ENCODE results near the gene TRPC1.

Gene TRPC1

GRCh38 chr3:142754494-142754893, 30.7 kb downstream of the TRPC1 start:
- no peak for DNase-seq (ENCODE audit: low spot score)

GRCh38 chr3:142768338-142768737, 44.5 kb downstream of the TRPC1 start:
- DNase-seq (ENCODE audit: low spot score) = no peak

GRCh38 chr3:142777927-142778326, 54.1 kb downstream of the TRPC1 start:
- DNase-seq (ENCODE audit: low spot score) = no peak

- DNase-seq (ENCODE audit: low spot score) = no peak
Observed at GRCh38 chr3:142778541-142778940, 54.7 kb downstream of the TRPC1 start.

GRCh38 chr3:142779591-142779990, 55.8 kb downstream of the TRPC1 start:
- DNase-seq (ENCODE audit: low spot score) = no peak

GRCh38 chr3:142782616-142783015, 58.8 kb downstream of the TRPC1 start:
- no peak for DNase-seq (ENCODE audit: low spot score)

- DNase-seq (ENCODE audit: low spot score) = no peak
Observed at GRCh38 chr3:142784228-142784627, 60.4 kb downstream of the TRPC1 start.

GRCh38 chr3:142785996-142786395, 62.2 kb downstream of the TRPC1 start:
- no peak for DNase-seq (ENCODE audit: low spot score)

GRCh38 chr3:142787719-142788118, 63.9 kb downstream of the TRPC1 start:
- DNase-seq (ENCODE audit: low spot score) = no peak

GRCh38 chr3:142794508-142794907, 70.7 kb downstream of the TRPC1 start:
- DNase-seq (ENCODE audit: low spot score) = no peak

- DNase-seq (ENCODE audit: low spot score) = no peak
Observed at GRCh38 chr3:142795332-142795731, 71.5 kb downstream of the TRPC1 start.

GRCh38 chr3:142796823-142797222, 73.0 kb downstream of the TRPC1 start:
- DNase-seq (ENCODE audit: low spot score) = no peak

- no peak for DNase-seq (ENCODE audit: low spot score)
Observed at GRCh38 chr3:142801746-142802145, 77.9 kb downstream of the TRPC1 start.

GRCh38 chr3:142802891-142803290, 79.1 kb downstream of the TRPC1 start:
- no peak for DNase-seq (ENCODE audit: low spot score)

GRCh38 chr3:142808103-142808917, 84.5 kb downstream of the TRPC1 start:
- no peak for DNase-seq (ENCODE audit: low spot score)

GRCh38 chr3:142809259-142809658, 85.4 kb downstream of the TRPC1 start:
- DNase-seq (ENCODE audit: low spot score) = no peak

GRCh38 chr3:142815803-142816202, 92.0 kb downstream of the TRPC1 start:
- no peak for DNase-seq (ENCODE audit: low spot score)

GRCh38 chr3:142817356-142817755, 93.5 kb downstream of the TRPC1 start:
- DNase-seq (ENCODE audit: low spot score) = no peak

GRCh38 chr3:142817897-142818296, 94.1 kb downstream of the TRPC1 start:
- DNase-seq (ENCODE audit: low spot score) = no peak

- DNase-seq (ENCODE audit: low spot score) = no peak
Observed at GRCh38 chr3:142818651-142819050, 94.8 kb downstream of the TRPC1 start.

- DNase-seq (ENCODE audit: low spot score) = no peak
Observed at GRCh38 chr3:142819179-142819578, 95.3 kb downstream of the TRPC1 start.

GRCh38 chr3:142828703-142829305, 105.0 kb downstream of the TRPC1 start:
- peak; percentile 76 for DNase-seq (ENCODE audit: low spot score)

- no peak for DNase-seq (ENCODE audit: low spot score)
Observed at GRCh38 chr3:142837526-142837925, 113.7 kb downstream of the TRPC1 start.

- no peak for DNase-seq (ENCODE audit: low spot score)
Observed at GRCh38 chr3:142839831-142840230, 116.0 kb downstream of the TRPC1 start.
